GM18870 (cell line): ENCODE data around the gene STK26.
"Not testable (repeated sequence)": the region's sequence is repeated elsewhere in the genome, so short reads cannot be mapped to it uniquely, and the experiment has no call there.

Experiments
- ATAC-seq: cut with Tn5 transposase; IDR thresholded peaks from one replicate; pipeline ENCODE4 v1.9.1; 2021; ENCODE audit warnings: moderate library complexity; ENCODE audit not compliant: unreplicated experiment

The STK26 gene

DNA sequence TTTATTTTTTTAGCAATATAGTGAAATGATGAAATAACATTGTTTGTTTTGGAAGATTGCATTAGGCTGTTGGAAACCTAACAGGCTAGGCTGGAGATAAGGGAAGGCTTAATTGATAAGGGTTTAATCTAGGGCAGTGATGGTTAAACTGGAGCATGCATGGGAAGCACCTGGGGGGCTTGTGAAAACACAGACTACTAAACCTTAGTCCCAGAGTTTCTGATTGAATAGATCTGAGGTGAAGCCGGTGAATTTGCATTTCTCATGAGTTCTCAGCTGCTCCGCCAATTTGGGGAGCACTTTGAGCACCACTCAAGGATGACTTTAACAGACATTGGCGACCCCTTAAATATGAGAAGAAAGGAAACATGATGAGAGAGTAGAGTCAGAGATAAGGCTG is 11.5 kb downstream of the STK26 start:
- no peak for ATAC-seq

DNA sequence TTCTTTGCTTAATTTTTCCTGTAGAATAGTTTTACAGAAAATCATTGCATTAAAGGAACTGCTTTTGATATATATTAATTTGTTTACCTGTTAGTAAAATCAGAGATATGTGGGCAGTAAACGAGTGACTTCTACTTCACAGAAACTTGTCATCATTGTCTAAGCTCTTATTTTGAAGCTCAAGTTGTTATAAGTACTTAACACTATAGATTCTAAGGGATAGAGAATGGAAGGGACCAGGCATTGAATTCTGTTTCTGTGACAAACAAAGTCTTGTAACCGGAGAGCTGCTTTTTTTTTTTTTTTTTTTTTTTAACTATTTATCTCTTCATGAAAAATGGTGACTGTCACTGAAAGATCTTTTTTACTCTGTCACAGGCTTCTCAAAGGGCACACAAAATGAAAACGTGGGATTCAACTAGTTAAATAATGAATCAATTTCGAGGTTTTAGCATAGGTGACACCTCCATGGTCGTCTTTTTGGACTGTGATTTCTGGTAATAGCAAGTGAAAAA is 14.4 kb downstream of the STK26 start:
- no peak for ATAC-seq

GRCh38 chrX:132040066-132040465 is 17.0 kb downstream of the STK26 start:
- ATAC-seq = no peak

DNA sequence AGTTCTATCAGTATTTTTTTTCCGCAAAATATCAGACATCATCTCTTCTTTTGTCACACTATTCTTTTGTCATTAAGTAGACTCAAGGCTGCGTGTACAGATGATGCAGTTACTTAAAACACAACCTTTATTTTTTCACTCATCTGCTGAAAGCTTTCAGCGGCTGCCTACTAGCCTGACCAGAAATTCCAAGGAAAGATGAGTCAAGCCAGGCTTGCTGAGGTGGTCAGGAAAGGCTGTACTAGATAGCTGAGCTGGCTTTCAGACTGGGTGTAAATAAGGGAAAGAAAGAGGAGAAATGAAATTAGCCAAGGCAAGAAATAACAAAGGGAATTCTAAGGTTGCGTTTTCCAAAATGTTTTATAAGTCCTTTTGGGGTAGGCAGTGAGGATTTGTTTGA is 17.9 kb downstream of the STK26 start:
- ATAC-seq = no peak

GRCh38 chrX:132043977-132044376 is 20.9 kb downstream of the STK26 start:
- ATAC-seq = no peak

DNA sequence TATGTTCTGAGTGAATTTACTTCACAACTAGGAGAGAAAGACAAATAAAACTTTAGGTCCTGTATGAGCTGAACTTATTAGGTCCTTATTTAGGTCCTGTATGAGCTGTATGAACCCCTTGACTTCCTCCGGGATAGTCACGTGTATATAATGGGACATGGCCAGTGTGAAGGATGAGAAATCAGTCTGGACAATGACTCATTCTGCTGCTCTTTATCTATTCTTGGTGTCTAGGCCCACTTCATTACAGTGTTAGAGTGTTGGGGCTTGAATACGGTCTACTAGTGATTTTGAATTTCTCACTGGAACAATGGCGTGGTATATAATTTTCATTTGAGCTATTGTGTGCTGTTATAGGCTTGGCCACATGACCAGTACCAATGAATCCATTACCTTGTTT is 21.9 kb downstream of the STK26 start:
- no peak for ATAC-seq

GRCh38 chrX:132045456-132045855 is 22.4 kb downstream of the STK26 start:
- no peak for ATAC-seq

- ATAC-seq = no peak
Observed at GRCh38 chrX:132046533-132046932, 23.4 kb downstream of the STK26 start.

GRCh38 chrX:132051778-132052177 is 28.7 kb downstream of the STK26 start:
- not testable (repeated sequence) for ATAC-seq

DNA sequence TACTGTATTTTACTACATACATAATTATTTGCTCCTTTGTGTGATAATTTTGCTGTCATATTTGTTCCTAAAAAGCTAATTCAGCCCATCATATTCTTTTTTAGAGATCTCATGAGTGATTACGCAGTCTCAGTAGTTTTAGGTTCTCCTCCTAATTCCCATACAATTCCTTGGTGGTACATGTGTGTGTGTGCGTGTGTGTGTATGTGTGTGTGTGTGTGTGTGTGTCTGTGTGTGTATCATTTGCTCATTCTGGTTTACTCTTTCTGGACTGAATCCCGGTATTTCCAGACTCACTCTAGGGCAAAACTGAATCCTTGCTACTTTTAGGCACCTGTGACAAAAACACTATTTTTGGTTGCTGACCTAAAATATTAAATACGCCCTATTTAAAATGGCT is 34.9 kb downstream of the STK26 start:
- ATAC-seq = no peak

GRCh38 chrX:132058975-132059374 is 35.9 kb downstream of the STK26 start:
- no peak for ATAC-seq

DNA sequence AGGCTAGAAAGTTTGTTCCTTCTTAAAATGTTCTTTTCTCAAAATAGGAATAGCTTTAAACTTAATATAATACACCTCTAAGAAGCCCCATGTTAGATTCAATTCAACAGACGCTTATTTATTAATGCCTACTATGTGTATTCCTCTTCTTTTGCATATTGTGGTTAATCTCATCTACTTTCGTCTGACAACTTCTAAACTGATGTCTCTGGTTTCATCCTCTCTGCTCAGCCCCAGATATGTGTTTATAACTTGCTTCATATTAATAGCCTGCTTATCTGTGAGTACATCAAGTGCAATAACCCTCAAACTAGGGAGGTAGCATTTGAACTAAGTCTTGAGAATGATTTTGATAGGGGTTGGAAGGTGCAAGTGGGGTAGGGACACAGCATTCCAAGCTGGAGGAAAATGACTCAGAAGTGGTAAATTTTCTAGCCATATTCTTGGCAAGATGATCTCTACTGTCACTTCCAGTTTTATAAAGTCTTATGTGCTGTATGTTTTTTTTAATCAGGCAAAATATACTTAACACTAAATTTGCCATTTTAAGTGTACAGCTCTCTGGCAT is 37.0 kb downstream of the STK26 start:
- no peak for ATAC-seq

DNA sequence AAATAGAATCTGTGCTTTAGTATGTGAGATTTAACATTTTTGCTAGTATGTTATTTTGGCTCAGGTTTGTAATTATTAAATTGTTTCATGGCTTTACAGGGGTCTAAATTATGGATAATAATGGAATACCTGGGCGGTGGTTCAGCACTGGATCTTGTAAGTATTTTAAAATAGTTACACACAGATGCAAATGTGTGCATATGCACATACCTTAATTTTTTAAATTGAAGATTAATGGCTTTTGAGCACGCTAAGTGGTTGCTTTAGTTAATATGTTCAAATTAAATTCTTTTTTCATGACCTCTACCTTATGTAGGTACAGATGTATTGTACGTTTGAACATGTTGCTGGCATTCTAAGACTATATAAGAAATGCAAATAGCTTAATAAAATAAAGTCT is 40.2 kb downstream of the STK26 start:
- ATAC-seq = no peak

DNA sequence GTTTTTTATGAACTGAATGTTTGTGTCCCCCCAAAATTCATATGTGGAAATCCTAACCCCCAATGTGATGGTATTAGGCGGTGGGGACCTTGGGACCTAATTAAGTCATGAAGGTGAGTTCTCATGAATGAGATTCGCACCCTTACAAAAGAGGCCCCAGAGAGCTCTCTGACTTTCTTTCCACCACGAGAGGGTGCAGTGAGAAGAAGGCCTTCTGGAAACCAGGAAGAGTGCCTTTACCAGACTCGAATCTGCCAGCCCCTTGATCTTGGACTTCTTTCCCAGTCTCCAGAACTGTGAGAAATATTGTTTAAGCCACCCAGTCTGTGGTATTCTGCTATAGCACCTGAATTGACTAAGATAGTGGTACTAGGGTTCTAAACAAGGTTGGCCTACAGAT is 40.8 kb downstream of the STK26 start:
- no peak for ATAC-seq

- ATAC-seq = no peak
Observed at GRCh38 chrX:132068405-132068804, 45.3 kb downstream of the STK26 start.

- no peak for ATAC-seq
Observed at GRCh38 chrX:132071254-132071653, 48.2 kb downstream of the STK26 start.

GRCh38 chrX:132077414-132077813 is 54.3 kb downstream of the STK26 start:
- ATAC-seq = no peak

GRCh38 chrX:132077912-132078311 is 54.8 kb downstream of the STK26 start:
- no peak for ATAC-seq

DNA sequence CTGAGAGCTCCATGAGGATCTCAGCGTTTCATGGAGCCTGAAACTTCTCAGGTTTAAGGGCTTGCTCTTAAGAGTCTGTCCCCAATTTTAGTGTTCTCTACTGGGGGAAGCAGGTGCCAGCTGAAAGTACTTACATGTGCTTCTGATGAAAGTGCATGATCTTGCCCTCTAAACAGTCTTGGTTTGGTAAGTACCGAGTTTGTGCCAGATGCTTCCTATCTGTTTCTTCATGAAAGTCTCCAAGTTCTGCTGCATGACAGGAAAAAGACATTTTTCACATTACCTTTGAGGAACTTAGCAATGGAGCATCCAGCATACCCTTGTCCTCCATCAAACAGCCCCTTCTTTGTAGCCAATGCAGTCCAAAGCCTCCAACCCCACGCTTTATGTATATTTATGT is 62.7 kb downstream of the STK26 start:
- no peak for ATAC-seq

DNA sequence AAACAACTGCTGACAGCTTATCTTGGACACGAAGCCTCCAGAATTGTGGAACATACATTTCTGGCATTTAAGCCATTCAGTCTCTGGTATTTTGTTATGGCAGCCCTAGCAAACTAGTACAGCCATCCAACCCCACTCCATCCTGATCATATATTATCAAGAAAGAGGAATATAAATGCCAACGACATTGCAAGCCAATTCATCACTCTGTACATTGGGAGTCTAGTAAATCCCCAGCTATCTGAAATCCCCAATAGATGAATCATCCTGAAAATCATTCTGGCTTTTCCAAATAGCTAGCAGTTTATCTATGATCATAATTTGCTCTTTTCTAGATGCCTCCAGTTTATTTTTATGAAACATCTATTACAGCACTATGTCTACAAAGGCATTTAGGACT is 63.6 kb downstream of the STK26 start:
- no peak for ATAC-seq

GRCh38 chrX:132088864-132089263 is 65.8 kb downstream of the STK26 start:
- no peak for ATAC-seq

- no peak for ATAC-seq
Observed at GRCh38 chrX:132090403-132091159, 67.5 kb downstream of the STK26 start.
